PC-3 (cell line): Measurements from ENCODE around the gene AEBP1. TPM values are rescaled to one million over a fixed set of nuclear protein-coding genes. Genes with fewer than 3 reads are reported as not detected.

ENCODE experiments used
- ATAC-seq: fragments of 200-7000 bp; cut with Tn5 transposase; 2 replicates; pipeline ENCODE4 v1.9.1; 2020; ENCODE audit warnings: mild to moderate bottlenecking, moderate library complexity
- BruUV-seq: library from RNA; stranded (reverse); fragments of 400-500 nt; replicated peaks from 2 replicates; lab custom pipeline; 2021; lab: Mats Ljungman, UMichigan
- CTCF ChIA-PET: fragments of 300-600 bp; sonication (Branson Sonifier 250); formaldehyde crosslinking; loops from one replicate; lab custom pipeline; 2022; ENCODE audit warnings: antibody characterized with exemption; lab: Charles Lee
- POLR2A ChIA-PET: fragments of 300-600 bp; sonication (Branson Sonifier 250); formaldehyde crosslinking; loops from one replicate; lab custom pipeline; 2022; ENCODE audit warnings: antibody characterized with exemption; ENCODE audit not compliant: unreplicated experiment; lab: Charles Lee
- DNase-seq: peaks from one replicate; pipeline ENCODE4 v3.0.0-alpha.2; 2015
- H2AFZ ChIP-seq: fragments of 300-600 bp; sonication (generic); 2 replicates; pipeline ENCODE4 v1.6.0; 2016; ENCODE audit warnings: antibody characterized with exemption, low read length
- H3F3A ChIP-seq: fragments of 300-600 bp; sonication (generic); one replicate; pipeline ENCODE4 v1.6.0; 2017; ENCODE audit warnings: antibody characterized with exemption, low read length, control low read depth, mild to moderate bottlenecking; ENCODE audit not compliant: unreplicated experiment
- H3K27ac ChIP-seq: fragments of 300-600 bp; sonication (generic); 2 replicates; pipeline ENCODE4 v1.5.1; 2016; ENCODE audit warnings: mild to moderate bottlenecking, low read length
- H3K27me3 ChIP-seq: fragments of 300-600 bp; sonication (generic); 2 replicates; pipeline ENCODE4 v1.6.1; 2016; ENCODE audit warnings: low read length, mixed read lengths
- H3K36me3 ChIP-seq: fragments of 300-600 bp; sonication (generic); 2 replicates; pipeline ENCODE4 v1.6.1; 2016; ENCODE audit warnings: low read depth, mixed run types, low read length, mixed read lengths
- H3K4me1 ChIP-seq: fragments of 300-600 bp; sonication (generic); 2 replicates; pipeline ENCODE4 v1.5.1; 2016; ENCODE audit warnings: low read length; ENCODE audit not compliant: insufficient read depth
- H3K4me2 ChIP-seq: fragments of 300-600 bp; sonication (generic); 2 replicates; pipeline ENCODE4 v1.6.0; 2016; ENCODE audit warnings: low read length
- H3K4me3 ChIP-seq: fragments of 300-600 bp; sonication (generic); 2 replicates; pipeline ENCODE4 v1.5.1; 2016; ENCODE audit warnings: mild to moderate bottlenecking, low read length, mixed read lengths
- H3K79me2 ChIP-seq: fragments of 300-600 bp; sonication (generic); 2 replicates; pipeline ENCODE4 v1.6.1; 2017; ENCODE audit warnings: low read length, mixed read lengths
- H3K9ac ChIP-seq: fragments of 300-600 bp; sonication (generic); 2 replicates; pipeline ENCODE4 v1.6.0; 2016; ENCODE audit warnings: mild to moderate bottlenecking, low read length
- H3K9me2 ChIP-seq: fragments of 300-600 bp; sonication (generic); replicated peaks from 2 replicates; pipeline ENCODE4 v1.6.1; 2016; ENCODE audit warnings: mixed run types, low read length, mixed read lengths
- H3K9me3 ChIP-seq: fragments of 300-600 bp; sonication (generic); 2 replicates; pipeline ENCODE4 v1.6.1; 2016; ENCODE audit warnings: low read length, mixed read lengths
- H4K20me1 ChIP-seq: fragments of 300-600 bp; sonication (generic); 2 replicates; pipeline ENCODE4 v1.6.1; 2016; ENCODE audit warnings: low read length, mixed read lengths
- EZH2 ChIP-seq: fragments of 300-600 bp; sonication (generic); IDR thresholded peaks from one replicate; pipeline ENCODE4 v1.6.1; 2017; ENCODE audit warnings: antibody characterized with exemption, mild to moderate bottlenecking, low read length; ENCODE audit not compliant: unreplicated experiment
- EZH2phosphoT487 ChIP-seq: fragments of 300-600 bp; sonication (generic); IDR thresholded peaks from 2 replicates; pipeline ENCODE4 v1.6.1; 2018; ENCODE audit warnings: mild to moderate bottlenecking, antibody characterized with exemption, low read length, borderline replicate concordance
- intact Hi-C: fragments of 100-400 bp; cut with micrococcal nuclease; formaldehyde crosslinking; loops from 2 replicates; pipeline ENCODE4 v1.9.0; 2023
- total RNA-seq: library from RNA; depleted of rRNA; stranded (reverse); fragments of >200 nt; gene quantifications from 2 replicates; pipeline ENCODE4 v1.2.3, GENCODE V29; 2014
- TF ChIP-seq, protein P1 (sequence below): fragments of 300-600 bp; sonication (generic); conservative IDR thresholded peaks from 2 replicates; pipeline ENCODE4 v1.5.1; 2017; ENCODE audit warnings: antibody characterized with exemption, low read depth, mild to moderate bottlenecking, low read length

Gene AEBP1
- total RNA-seq, 1 experiment from 2014 or later: not detected

DNA sequence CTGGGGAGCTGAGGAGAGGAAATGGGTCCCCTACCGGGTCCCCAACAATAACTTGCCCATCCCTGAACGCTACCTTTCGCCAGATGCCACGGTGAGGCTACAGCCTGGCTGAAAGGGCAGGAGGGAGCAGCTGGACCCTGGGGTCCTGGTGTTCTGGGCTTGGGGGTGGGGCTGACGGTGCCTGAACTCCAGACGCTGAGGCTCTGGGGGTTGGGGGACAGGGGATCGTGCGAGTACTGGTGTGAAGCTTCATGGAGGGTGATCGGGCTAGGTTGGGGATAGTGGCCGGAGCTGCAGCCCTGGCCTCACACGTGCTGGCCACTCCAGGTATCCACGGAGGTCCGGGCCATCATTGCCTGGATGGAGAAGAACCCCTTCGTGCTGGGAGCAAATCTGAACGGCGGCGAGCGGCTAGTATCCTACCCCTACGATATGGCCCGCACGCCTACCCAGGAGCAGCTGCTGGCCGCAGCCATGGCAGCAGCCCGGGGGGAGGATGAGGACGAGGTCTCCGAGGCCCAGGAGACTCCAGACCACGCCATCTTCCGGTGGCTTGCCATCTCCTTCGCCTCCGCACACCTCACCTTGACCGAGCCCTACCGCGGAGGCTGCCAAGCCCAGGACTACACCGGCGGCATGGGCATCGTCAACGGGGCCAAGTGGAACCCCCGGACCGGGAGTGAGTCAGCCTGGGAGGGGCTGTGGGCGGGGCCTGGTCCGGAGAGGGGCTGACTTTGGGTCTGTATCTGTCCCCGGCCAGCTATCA lies 8.3 kb downstream of the AEBP1 start:
- Histone ChIP-seq H3K9ac (no peak overlapping the region), H4K20me1 (no peaks in the 10 kb centered on the region), H3K9me2 (no peaks in the 10 kb centered on the region), H3K9me3 (no peaks in the 10 kb centered on the region), H3K27me3 (no peaks in the 10 kb centered on the region), H2AFZ (no peak overlapping the region), H3K4me2 (no peak overlapping the region), H3F3A (no peaks in the 10 kb centered on the region), H3K79me2 (no peaks in the 10 kb centered on the region), H3K27ac (no peak overlapping the region), H3K4me3 (no peak overlapping the region), H3K36me3 (peaks cover 4% of the 10 kb centered on the region), H3K4me1 (no peaks in the 10 kb centered on the region)
- CTCF ChIA-PET: interaction anchor here (0.6 kb wide), 1 partner anchor 72 kb away, joined by 3 read pairs; no protein-coding TSS in a partner anchor
- no peak for ATAC-seq
- intact Hi-C loops: no loop called here
- POLR2A ChIA-PET: no interaction called here
- BruUV-seq: no TSS peak
- TF ChIP-seq EZH2phosphoT487 (no peak), EZH2 (no peak)
- TF ChIP-seq, protein P1, sequence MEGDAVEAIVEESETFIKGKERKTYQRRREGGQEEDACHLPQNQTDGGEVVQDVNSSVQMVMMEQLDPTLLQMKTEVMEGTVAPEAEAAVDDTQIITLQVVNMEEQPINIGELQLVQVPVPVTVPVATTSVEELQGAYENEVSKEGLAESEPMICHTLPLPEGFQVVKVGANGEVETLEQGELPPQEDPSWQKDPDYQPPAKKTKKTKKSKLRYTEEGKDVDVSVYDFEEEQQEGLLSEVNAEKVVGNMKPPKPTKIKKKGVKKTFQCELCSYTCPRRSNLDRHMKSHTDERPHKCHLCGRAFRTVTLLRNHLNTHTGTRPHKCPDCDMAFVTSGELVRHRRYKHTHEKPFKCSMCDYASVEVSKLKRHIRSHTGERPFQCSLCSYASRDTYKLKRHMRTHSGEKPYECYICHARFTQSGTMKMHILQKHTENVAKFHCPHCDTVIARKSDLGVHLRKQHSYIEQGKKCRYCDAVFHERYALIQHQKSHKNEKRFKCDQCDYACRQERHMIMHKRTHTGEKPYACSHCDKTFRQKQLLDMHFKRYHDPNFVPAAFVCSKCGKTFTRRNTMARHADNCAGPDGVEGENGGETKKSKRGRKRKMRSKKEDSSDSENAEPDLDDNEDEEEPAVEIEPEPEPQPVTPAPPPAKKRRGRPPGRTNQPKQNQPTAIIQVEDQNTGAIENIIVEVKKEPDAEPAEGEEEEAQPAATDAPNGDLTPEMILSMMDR: no peak
- no peak for DNase-seq

GRCh38 chr7:44112997-44113763 lies 9.0 kb downstream of the AEBP1 start:
- POLR2A ChIA-PET: no interaction called here
- ATAC-seq: no peak
- H3K9ac ChIP-seq: no peak overlapping the region

GRCh38 chr7:44113764-44114354 lies 9.7 kb downstream of the AEBP1 start:
- peaks cover 10% of the 10 kb centered on the region for H3K36me3 ChIP-seq
- BruUV-seq: no TSS peak
- ChIA-PET POLR2A (no interaction called here), CTCF (no interaction called here)
- intact Hi-C loops: no loop called here
- no peaks in the 10 kb centered on the region for H3K9me2 ChIP-seq
- H4K20me1 ChIP-seq: no peaks in the 10 kb centered on the region
- no peaks in the 10 kb centered on the region for H3K79me2 ChIP-seq
- no peak overlapping the region for H3K9ac ChIP-seq
- no peak overlapping the region for H3K4me3 ChIP-seq
- no peaks in the 10 kb centered on the region for H3K4me1 ChIP-seq
- H3K27me3 ChIP-seq: no peaks in the 10 kb centered on the region
- no peaks in the 10 kb centered on the region for H3F3A ChIP-seq
- H2AFZ ChIP-seq: no peak overlapping the region
- no peak overlapping the region for H3K4me2 ChIP-seq
- ATAC-seq: no peak
- TF ChIP-seq, protein P1: no peak
- TF ChIP-seq EZH2phosphoT487: no peak
- TF ChIP-seq EZH2: no peak
- no peaks in the 10 kb centered on the region for H3K9me3 ChIP-seq
- H3K27ac ChIP-seq: no peak overlapping the region
- no peak for DNase-seq

More at GRCh38 chr7:44112997-44113763, 9.0 kb downstream of the AEBP1 start:
- H3K9me2 ChIP-seq: no peaks in the 10 kb centered on the region
- no peak overlapping the region for H3K27ac ChIP-seq
- H4K20me1 ChIP-seq: no peaks in the 10 kb centered on the region
- H2AFZ ChIP-seq: no peak overlapping the region
- BruUV-seq: no TSS peak
- H3K4me1 ChIP-seq: no peaks in the 10 kb centered on the region
- CTCF ChIA-PET: interaction anchor here (0.6 kb wide), 1 partner anchor 71 kb away, joined by 3 read pairs; no protein-coding TSS in a partner anchor
- H3K79me2 ChIP-seq: no peaks in the 10 kb centered on the region
- peaks cover 10% of the 10 kb centered on the region for H3K36me3 ChIP-seq
- intact Hi-C loops: no loop called here
- no peaks in the 10 kb centered on the region for H3F3A ChIP-seq
- no peak for DNase-seq
- H3K9me3 ChIP-seq: no peaks in the 10 kb centered on the region
- no peak overlapping the region for H3K4me3 ChIP-seq
- H3K27me3 ChIP-seq: no peaks in the 10 kb centered on the region
- no peak overlapping the region for H3K4me2 ChIP-seq
- TF ChIP-seq EZH2phosphoT487: no peak
